TTC549 (cell line): ENCODE measurements around the gene GALNT2.

ENCODE experiments used
- FAIRE-seq: peaks from 2 replicates; lab custom pipeline; 2012; peaks lifted over from hg19 to GRCh38; lab: Jason Lieb, UNC

The GALNT2 gene

GRCh38 chr1:230188826-230189225 is 121.8 kb downstream of the GALNT2 start:
- no peak for FAIRE-seq

GRCh38 chr1:230189341-230189740 is 122.3 kb downstream of the GALNT2 start:
- no peak for FAIRE-seq

- no peak for FAIRE-seq
These were observed 122.8 kb downstream of the GALNT2 start for GRCh38 chr1:230189824-230190223.

DNA sequence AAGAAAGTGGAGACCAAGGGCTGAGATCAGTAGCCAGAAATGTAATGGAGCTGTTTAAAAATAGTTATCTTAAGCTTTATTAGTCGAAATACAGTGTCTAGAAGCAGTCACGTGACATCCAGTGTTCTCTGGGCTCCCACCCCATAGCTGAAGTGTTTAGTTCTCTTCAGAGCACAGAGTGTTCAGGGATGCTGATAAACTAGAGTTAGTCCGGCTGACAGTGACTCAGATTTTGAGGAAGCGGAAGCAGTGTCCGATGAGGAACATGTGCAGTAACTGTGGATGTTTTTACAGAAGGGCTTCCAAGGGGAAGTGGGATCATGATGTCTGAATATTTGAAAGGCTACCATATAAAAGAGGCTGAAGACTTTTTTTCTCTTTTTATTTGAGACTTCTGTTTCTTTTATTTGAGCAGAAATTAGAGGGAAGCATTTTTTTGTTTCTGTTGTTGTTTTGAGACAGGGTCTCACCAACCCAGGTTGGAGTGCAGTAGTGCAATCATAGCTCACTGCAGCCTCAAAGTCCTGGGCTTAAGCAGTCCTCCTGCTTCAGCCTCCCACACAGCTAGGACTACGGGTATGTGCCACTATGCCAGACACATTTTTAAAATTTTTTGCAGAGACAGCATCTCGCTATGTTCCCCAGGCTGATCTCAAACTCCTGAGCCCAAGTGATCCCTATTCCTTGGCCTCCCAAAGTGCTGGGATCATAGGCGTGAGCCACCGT is 124.2 kb downstream of the GALNT2 start:
- FAIRE-seq = no peak

GRCh38 chr1:230191855-230192254 is 124.8 kb downstream of the GALNT2 start:
- no peak for FAIRE-seq

DNA sequence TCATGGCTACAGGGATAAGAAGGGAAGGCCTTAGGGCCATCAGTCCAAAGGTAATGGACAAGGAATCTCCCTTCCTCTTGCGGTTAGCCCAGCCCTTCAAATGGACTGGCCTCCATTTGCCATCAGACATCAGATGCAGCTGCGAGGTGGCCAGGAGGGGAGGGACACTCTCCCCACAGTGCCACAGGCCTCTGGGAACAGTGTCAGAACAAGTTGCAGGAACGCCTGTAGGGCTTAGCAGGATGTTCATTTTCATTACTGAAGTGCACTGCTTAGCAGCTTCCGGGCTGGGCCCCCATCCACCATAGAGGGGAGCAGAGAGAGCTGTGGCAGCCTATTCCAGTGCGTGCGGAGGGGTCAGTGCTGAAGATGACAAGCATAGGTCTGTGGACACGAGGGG is 127.5 kb downstream of the GALNT2 start:
- no peak for FAIRE-seq

DNA sequence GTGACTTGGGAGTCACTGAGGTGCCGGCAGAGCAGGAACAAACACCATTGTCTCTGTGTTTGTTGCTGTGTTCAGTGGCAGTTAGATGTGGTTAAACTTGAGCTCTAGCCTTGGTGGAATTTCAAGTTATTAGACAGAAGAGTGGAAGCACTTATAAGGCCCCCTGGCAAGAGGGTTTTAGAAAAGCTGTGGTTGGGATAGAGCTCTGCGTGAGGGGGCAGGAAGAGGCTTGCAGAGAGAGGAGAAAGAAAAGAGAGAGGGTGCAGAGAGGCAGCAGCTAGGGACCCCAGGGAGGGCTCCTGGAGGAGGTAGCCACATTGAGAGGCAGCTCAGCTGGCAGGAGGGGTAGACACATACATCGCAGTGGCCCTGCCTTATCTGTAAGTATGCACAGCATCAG is 128.2 kb downstream of the GALNT2 start:
- no peak for FAIRE-seq

DNA sequence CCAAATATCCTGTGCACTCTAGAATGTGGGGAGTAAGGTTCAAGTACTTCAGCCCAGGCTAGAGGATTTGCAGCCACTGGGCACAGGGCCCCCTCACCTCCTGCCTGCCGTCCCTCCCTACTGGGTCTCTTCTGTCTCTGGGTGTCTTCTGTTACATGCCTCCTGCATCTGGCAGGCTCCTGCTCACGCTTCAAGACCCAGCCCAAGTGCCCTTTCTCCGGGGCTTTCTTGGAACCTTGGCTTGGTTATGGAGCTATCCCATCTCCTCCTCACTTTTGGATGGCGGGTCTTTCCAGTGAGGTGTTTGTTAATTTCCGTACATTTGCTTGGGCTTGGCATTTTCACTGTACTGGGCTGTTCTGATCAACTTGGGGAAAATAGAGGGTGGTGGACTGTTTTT is 129.0 kb downstream of the GALNT2 start:
- FAIRE-seq = no peak

DNA sequence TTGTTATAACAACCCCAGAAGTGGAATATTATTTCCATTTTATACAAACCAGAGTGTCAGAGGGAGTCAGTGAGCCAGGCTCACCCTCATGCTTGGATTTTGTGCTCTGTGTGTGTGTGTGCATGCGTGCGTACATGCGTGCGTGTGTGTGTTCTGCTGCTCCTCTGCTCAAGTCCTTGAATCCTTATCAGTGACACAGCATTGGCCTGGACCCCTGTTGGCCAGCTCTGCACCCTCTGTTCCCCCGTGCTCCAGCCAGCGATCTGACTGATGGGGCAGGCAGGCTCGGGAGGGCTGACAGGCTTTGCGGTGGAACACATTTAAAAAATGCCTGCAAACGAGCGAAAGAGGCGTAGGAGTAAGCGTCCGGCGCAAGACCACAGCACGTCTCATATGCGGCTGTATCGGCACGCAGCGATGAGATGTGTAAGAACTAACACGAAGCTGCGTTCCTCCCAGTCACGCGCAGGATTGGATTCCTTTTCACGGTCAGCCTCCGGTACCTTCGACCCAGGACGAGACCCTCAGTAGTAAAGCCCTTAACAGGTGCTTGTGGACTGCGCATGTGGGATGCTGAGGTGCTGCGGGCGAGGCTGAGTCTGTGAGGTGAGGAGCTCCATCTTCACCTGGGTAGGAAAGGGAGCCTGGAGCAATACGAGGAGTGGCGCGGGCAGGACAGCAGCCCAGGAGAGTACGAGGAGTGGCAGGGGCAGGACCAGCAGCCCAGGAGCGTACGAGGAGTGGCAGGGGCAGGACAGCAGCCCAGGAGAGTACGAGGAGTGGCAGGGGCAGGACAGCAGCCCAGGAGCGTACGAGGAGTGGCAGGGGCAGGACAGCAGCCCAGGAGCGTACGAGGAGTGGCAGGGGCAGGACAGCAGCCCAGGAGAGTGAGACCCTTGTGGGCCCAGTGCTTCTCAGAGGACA is 130.9 kb downstream of the GALNT2 start:
- no peak for FAIRE-seq

DNA sequence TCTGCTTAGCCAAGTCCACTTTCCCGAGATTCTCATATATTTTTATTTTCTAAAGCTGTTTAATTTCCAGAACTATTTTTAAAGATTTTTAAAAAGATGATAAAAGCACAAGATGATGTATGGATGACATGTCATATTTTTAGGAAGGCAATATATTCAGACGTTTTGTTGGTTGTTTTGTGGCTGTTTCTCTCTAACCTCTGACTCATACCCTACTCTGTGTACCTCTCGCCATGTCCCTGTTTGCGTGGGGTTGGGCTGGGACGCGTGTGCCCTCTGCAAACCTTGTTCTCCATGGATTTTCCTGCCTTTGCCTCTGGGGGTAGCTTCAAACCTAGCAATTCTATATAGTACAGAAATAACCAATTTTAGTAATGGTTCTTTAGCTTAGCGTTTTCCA is 132.0 kb downstream of the GALNT2 start:
- no peak for FAIRE-seq

GRCh38 chr1:230199554-230199953 is 132.5 kb downstream of the GALNT2 start:
- no peak for FAIRE-seq

GRCh38 chr1:230200276-230200675 is 133.2 kb downstream of the GALNT2 start:
- no peak for FAIRE-seq

DNA sequence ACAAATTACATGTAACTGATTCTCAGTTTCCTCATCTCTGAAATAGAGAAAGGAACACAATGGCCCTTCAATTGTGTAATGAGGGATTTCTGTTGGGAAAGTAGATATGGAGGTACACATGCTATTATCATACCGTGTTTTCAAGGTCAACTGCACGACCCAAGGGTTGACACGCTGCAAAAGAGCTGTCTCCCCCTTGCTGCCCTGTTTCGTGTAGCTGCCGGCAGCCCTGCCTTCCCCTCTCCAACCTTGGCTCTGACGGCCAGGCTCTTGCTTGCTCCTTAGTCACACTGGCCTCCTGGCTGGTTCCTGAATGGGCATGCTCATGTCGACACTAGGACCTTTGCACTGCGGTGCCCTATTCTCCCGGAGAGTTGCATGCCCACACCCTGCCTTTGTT is 134.4 kb downstream of the GALNT2 start:
- FAIRE-seq = no peak

DNA sequence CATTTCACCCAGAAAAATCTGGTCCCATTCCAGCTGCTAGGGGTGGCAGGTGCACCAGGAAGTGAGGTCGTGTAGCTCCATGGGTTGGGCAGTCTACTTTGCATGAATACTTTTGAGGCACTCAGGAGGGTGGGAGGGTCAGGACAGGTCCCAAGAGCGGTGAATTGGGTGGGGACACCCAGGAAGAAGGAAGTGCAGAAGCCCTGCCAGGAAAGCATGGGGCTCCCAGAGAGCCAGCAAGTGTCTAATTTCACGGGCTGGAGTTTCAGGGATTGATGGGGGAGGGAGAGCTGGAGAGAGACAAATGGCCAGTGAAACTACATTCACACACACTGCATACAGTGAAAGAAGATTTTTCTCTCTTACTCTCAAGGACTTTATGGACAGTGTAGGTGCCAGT is 137.8 kb downstream of the GALNT2 start:
- no peak for FAIRE-seq

DNA sequence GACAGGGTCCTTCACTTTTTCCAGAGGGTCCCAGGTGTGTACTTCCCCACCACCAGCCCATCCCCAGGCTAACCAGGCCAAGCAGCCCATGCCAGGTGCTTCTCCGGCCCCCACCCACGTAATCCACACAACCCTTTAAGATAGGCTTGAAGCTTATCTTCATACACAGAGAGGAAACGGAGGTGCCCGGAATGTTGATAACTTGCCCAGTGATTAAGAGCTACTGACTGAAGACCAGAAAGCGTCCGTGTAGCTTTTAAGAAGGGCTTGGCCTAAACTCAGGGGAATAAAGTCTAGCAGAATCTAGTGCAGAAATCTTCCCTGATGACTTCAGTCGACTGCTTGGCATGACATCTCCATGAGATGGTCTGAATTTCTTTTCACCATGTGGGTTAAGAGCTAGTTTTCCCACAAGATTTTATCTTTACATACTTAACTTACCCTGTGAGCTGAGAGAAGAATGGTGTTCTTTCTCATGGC is 138.7 kb downstream of the GALNT2 start:
- FAIRE-seq = no peak

- FAIRE-seq = no peak
These were observed 139.2 kb downstream of the GALNT2 start for GRCh38 chr1:230206207-230206606.

DNA sequence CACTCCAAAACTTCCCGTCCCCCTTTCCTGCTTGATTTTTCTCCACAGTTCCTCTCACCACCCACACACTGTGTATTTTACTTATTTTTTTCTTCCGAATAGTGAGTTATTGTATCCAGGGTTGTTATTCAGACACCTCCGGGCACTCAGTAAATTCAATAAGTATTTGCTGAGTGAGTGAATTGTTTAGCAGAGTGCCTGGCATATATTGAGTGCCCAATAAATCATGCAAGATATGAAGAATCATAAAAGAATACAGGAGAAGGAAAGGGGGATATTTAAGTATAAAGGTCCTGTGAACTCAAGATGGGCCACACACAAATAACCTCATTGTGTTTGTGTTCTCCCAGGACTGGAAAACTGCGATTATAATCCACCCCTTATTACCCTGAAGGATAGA is 139.9 kb downstream of the GALNT2 start:
- no peak for FAIRE-seq

DNA sequence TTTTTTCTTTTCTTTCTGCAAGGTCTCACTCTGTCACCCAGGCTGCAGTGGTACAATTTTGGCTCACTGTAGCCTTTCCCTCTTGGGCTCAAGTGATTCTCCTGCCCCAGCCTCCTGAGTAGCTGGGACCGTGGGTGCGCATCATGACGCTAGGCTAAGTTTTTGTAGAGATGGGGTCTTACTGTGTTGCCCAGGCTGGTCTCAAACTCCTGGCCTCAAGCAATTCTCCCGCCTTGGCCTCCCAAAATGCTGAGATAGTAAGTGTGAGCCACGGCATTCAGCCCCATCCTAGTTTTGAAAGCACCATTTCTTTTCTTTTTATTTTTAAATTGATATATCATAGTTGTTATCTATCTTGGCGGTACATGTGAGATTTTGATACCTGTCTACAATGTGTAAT is 140.6 kb downstream of the GALNT2 start:
- no peak for FAIRE-seq

DNA sequence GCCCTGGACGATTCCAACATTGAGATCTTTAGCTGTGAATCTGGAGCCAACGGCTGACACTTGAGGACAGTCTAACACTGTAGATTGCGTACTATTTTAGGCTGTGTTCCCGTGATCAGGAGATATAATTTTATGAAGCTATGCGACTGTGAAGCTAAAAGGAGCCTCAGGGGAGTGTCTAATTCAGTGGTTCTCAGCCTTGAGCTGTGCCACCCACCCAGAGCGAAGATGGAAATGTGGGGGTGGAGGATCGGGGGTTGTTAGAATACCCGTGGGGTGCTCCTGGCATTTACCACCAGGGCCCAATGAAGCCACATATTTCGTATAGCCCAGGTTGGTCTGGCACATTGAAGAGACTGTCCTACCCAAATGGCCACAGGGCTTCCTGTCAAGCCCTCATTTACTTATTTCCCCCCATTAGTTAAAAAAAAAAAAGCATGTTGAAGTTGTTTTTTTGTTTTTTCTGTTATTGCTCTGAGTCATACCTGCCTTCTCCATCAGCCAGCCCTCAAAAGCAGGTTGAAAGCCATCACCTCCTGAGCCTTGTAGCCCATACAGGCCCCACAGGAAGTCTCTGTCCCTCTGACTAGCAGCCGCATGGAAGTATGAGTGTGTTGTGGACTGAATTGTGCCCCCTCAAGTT is 141.7 kb downstream of the GALNT2 start:
- no peak for FAIRE-seq

DNA sequence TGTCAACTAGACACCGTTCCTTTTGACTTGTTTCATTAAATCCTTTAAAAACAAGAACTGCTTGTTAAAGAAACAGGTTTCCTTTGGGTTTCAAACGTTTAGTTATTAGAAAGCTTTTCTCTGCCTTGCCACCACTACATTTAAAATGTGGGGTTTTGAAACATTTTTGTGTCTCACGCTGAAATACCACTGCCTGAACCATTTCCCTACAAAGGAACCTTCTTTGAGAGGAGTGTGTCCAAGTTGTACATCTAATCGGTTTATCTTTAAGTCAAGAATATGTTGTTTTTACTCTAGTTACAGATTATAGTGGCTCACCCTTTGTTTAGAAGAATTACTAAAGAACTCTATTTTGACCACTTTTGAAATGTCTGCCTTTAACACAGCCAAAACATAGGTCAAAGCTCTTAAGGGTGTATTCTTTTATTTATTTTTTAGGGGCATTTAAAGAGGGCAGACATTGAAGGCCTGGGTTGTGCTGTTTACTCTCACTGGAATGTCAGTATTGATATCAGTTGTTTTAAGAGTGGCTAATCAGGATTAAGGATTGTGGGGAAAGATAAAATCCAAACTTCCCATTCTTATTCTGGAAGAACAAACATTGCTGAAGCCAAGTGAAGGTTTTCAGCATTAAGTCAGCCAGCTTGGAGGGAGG is 143.4 kb downstream of the GALNT2 start:
- no peak for FAIRE-seq

- no peak for FAIRE-seq
These were observed 143.9 kb downstream of the GALNT2 start for GRCh38 chr1:230210981-230211336.

- no peak for FAIRE-seq
These were observed 144.6 kb downstream of the GALNT2 start for GRCh38 chr1:230211436-230212145.
